GM19468 (cell line): ENCODE results near the gene GOLGA8G.
"Not testable (repeated sequence)": the region's sequence is repeated elsewhere in the genome, so short reads cannot be mapped to it uniquely, and the experiment has no call there.

Source experiments
- ATAC-seq: cut with Tn5 transposase; IDR thresholded peaks from one replicate; pipeline ENCODE4 v1.9.1; 2021; ENCODE audit warnings: mild to moderate bottlenecking, moderate library complexity, moderate number of reproducible peaks; ENCODE audit not compliant: unreplicated experiment; ENCODE audit errors: extremely low read depth

Gene GOLGA8G, protein sequence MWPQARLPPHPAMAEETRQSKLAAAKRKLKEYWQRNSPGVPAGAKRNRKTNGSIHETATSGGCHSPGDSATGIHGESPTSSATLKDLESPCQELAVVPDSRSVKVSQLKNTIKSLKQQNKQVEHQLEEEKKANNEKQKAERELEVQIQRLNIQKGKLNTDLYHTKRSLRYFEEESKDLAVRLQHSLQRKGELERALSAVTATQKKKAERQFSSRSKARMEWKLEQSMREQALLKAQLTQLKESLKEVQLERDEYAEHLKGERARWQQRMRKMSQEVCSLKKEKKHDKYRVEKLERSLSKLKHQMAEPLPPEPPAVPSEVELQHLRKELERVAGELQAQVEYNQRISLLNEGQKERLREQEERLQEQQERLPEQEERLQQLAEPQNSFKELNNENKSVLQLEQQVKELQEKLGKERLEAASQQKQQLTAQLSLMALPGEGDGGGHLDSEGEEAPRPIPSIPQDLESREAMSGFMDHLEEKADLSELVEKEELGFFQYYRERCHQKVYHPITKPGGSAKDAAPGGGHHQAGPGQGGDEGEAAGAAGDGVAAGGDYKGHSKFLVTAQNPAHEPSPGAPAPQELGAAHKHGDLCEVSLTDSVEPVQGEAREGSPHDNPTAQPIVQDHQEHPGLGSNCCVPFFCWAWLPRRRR

DNA sequence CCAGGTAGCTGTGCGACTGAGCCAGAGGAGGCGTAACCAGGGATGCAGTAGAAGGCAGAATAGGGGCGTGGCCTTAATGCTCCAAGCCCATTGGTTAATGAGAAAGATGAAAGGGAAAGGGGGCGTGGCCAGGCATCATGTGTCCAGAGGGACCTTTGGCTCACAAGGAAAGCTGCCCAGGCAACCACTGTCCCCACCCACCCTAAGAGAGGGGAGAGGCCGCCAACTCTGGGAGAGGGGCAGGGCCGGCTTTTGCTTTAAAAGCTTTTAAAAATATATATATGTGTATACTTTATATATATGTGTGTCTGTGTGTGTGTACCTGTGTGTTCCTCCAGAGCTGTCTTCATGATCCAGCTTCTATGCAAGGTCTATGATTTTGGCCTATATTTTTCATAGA lies at the start of gene GOLGA8G:
Gene GOLGA8G, minus strand, starts transcription at position 18 of the 400 bp plus-strand sequence. CDS start 62 bp downstream, outside the sequence.
- ATAC-seq, result not testable (repeated sequence)

DNA sequence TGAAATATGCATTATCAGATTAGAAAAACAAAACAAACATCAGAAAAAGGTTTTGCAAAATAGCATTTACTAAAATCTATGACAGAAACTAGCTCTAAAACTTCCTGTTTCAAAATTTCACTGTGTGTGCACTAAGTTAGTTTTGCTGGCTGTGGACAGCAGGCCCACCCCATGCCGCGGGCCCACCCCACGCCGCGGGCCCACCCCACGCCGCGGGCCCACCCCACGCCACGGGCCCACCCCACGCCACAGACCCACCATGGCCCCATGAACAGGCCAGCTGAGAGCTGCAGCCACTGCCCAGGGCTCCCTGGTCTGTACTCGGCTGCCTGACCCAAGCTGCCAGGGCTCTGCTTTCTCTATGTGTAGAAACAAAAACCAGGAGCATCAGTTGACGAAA lies 40.6 kb upstream of the GOLGA8G start:
- ATAC-seq, result not testable (repeated sequence)

DNA sequence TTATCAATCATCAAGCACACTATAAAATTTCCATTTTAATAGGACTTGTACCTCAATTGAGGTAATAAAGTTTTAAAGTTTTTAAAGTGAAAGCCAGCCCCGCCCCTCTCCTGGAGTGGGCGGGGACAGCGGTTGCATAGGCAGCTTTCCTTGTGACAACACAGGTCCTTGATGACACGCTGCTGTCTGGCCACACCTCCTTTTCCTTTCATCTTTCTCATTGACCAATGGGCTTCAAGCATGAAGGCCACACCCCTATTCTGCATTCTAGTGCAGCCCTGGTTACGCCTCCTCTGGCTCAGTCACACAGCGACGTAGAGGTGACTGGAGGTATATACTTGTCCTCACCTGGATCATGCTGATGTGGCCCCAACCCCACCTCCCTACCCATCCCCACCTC lies 20.5 kb upstream of the GOLGA8G start, which contains the start of gene GOLGA6L25:
Gene GOLGA6L25, plus strand, starts transcription at position 301 of the 400 bp plus-strand sequence. Its CDS starts 61 bp downstream, at position 362.
- ATAC-seq, result not testable (repeated sequence)

DNA sequence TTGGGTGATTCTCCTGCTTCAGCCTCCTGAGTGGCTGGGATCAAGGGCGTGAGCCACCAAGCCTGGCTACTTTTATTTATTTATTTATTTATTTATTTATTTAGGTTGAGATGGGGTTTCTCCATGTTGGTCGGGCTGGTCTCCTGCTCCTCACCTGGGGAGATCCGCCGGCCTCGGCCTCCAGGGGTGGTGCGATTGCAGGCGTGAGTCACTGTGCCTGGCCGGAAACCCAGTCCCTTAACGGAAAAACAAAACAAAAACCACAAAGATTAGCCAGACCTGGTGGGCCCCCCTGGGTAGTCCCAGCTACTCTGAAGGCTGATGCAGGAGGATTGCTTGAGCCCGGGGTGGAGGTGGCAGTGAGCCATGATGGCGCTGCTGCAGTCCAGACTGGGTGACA lies 17.6 kb downstream of the GOLGA8G start:
- not testable (repeated sequence) for ATAC-seq

DNA sequence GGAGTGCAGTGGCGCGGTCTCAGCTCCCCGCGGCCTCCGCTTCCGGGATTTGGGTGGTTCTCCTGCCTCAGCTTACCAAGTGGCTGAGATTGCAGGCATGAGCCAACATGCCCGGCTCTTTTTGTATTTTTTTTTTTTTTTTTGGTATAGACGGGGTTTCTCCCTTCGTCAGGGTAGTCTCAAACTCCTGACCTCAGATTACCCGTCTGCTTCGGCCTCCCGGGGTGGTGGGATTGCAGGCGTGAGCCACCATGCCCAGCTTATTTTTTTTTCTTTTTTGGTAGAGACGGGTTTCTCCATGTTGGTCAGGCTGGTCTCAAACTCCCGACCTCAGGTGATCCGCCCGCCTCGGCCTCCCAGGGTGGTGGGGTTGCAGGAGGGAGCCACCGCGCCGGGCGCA lies 18.6 kb downstream of the GOLGA8G start:
- ATAC-seq, result not testable (repeated sequence)

DNA sequence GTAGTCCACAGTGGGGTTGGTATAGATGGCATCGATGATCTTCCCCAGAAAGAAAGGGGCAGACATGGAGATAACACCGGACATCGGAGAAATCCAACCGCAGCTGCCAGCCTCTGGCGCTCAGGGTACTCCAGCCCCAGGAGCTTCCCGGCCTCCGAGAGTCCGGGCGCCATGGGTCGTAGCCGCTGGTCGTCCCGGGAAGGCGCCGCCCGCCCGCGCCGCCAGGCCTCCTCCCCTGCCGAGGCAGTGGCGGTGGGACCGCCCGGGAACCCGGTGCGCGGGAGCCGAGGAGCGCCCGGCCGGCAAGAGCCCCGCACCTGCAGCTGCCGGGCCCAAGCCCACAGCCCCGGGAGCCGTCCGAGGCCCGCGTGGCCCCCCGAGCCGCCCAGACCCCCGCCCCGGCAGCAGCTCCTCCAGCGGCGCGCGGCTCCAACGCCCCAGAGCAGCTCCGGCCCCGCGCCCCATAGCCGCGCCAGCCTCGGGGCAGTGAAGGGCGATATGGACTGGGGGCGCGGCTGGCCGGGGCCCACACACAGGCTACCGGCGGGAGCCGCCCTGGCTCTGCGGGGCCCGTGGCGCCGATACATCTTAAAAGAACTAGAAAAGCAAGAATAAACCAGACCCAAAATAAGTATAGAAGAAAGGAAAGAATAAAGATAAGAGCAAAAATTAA lies 24.4 kb downstream of the GOLGA8G start:
- ATAC-seq, result not testable (repeated sequence)

DNA sequence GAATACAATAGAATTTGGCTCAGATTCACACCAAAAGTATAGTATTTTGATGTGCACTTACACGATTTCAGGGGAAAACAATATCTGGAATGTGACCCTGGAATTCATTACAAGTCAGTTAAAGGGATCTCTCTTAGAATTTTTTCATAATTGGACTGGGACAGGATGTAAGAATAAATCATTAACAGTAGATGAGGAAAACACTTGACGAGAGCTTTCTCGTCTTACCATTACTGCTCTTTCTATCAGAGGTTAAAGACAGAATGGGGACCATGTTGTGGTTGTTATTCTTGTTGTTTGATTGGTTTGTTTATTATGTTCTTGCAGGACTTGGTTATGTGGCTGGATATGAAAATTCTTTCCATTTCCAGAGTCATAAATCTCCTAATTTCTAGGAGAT lies 51.4 kb downstream of the GOLGA8G start:
- not testable (repeated sequence) for ATAC-seq
